Measurements from ENCODE around the gene GINS3.
A peak's percentile ranks its signal among the peaks of the same experiment; 100 is the strongest.

GINS3 gene

GRCh38 chr16:58379736-58380135 is 12.5 kb upstream of the GINS3 start:
- Histone ChIP-seq H4K8ac (ENCODE audit: low read depth, low read length) (no peak overlapping the region), H3K4me2 (ENCODE audit: low read length) (no peak overlapping the region), H3K27ac (ENCODE audit: low read depth, low read length) (no peak overlapping the region), H4K5ac (ENCODE audit: low read length) (no peak overlapping the region), H3K4me3 (ENCODE audit: low read length) (no peak overlapping the region), H3K56ac (ENCODE audit: low read length) (no peak overlapping the region), H3K27me3 (ENCODE audit: insufficient read depth, low read length, poor library complexity) (no peaks in the 10 kb centered on the region), H3K79me2 (ENCODE audit: control insufficient read depth, insufficient read depth, low read length) (no peaks in the 10 kb centered on the region), H2BK120ac (ENCODE audit: low read depth, low read length) (no peak overlapping the region), H3K9ac (ENCODE audit: low read length) (no peak overlapping the region), H3K18ac (ENCODE audit: low read length) (no peak overlapping the region), H2AK5ac (ENCODE audit: low read length) (no peak overlapping the region), H3K4me1 (ENCODE audit: control insufficient read depth, low read depth, low read length) (no peaks in the 10 kb centered on the region), H3K23ac (ENCODE audit: low read length) (no peak overlapping the region), H3K4ac (ENCODE audit: low read depth, low read length) (no peak overlapping the region), H3K79me1 (ENCODE audit: low read length) (no peaks in the 10 kb centered on the region), H3K36me3 (ENCODE audit: control insufficient read depth, insufficient read depth, low read length) (no peaks in the 10 kb centered on the region), H2BK5ac (ENCODE audit: low read length) (no peak overlapping the region), H2BK15ac (replicated peaks; ENCODE audit: low read depth) (no peak overlapping the region)
- no CpG with 5 or more reads among the region's 4 CpGs for WGBS (ENCODE audit: extremely low coverage, insufficient coverage, low lambda C conversion rate)
- no peak for DNase-seq

GRCh38 chr16:58381661-58382060 is 10.6 kb upstream of the GINS3 start:
- Histone ChIP-seq H3K4me1 (ENCODE audit: control insufficient read depth, low read depth, low read length) (no peaks in the 10 kb centered on the region), H3K79me2 (ENCODE audit: control insufficient read depth, insufficient read depth, low read length) (no peaks in the 10 kb centered on the region), H2AK5ac (ENCODE audit: low read length) (no peak overlapping the region), H3K4me2 (ENCODE audit: low read length) (no peak overlapping the region), H3K18ac (ENCODE audit: low read length) (no peak overlapping the region), H4K5ac (ENCODE audit: low read length) (no peak overlapping the region), H3K23ac (ENCODE audit: low read length) (no peak overlapping the region), H2BK15ac (replicated peaks; ENCODE audit: low read depth) (no peak overlapping the region), H2BK5ac (ENCODE audit: low read length) (no peak overlapping the region), H3K79me1 (ENCODE audit: low read length) (no peaks in the 10 kb centered on the region), H3K56ac (ENCODE audit: low read length) (no peak overlapping the region), H3K9ac (ENCODE audit: low read length) (no peak overlapping the region), H3K4me3 (ENCODE audit: low read length) (no peak overlapping the region), H2BK120ac (ENCODE audit: low read depth, low read length) (no peak overlapping the region), H3K27ac (ENCODE audit: low read depth, low read length) (no peak overlapping the region), H4K8ac (ENCODE audit: low read depth, low read length) (no peak overlapping the region), H3K36me3 (ENCODE audit: control insufficient read depth, insufficient read depth, low read length) (no peaks in the 10 kb centered on the region), H3K4ac (ENCODE audit: low read depth, low read length) (no peak overlapping the region), H3K27me3 (ENCODE audit: insufficient read depth, low read length, poor library complexity) (no peaks in the 10 kb centered on the region)
- DNase-seq, result no peak
- no CpG with 5 or more reads among the region's 1 CpG for whole genome bisulfite sequencing (ENCODE audit: extremely low coverage, insufficient coverage, low lambda C conversion rate)

- Histone ChIP-seq H3K79me1 (ENCODE audit: low read length) (no peaks in the 10 kb centered on the region), H3K27me3 (ENCODE audit: insufficient read depth, low read length, poor library complexity) (no peaks in the 10 kb centered on the region), H3K27ac (ENCODE audit: low read depth, low read length) (no peak overlapping the region), H3K56ac (ENCODE audit: low read length) (no peak overlapping the region), H3K4me3 (ENCODE audit: low read length) (no peak overlapping the region), H3K79me2 (ENCODE audit: control insufficient read depth, insufficient read depth, low read length) (no peaks in the 10 kb centered on the region), H3K4ac (ENCODE audit: low read depth, low read length) (no peak overlapping the region), H4K8ac (ENCODE audit: low read depth, low read length) (no peak overlapping the region), H3K9ac (ENCODE audit: low read length) (no peak overlapping the region), H3K18ac (ENCODE audit: low read length) (no peak overlapping the region), H2BK5ac (ENCODE audit: low read length) (no peak overlapping the region), H3K4me1 (ENCODE audit: control insufficient read depth, low read depth, low read length) (no peaks in the 10 kb centered on the region), H2AK5ac (ENCODE audit: low read length) (no peak overlapping the region), H2BK15ac (replicated peaks; ENCODE audit: low read depth) (no peak overlapping the region), H2BK120ac (ENCODE audit: low read depth, low read length) (no peak overlapping the region), H3K23ac (ENCODE audit: low read length) (no peak overlapping the region), H3K4me2 (ENCODE audit: low read length) (no peak overlapping the region), H3K36me3 (ENCODE audit: control insufficient read depth, insufficient read depth, low read length) (no peaks in the 10 kb centered on the region), H4K5ac (ENCODE audit: low read length) (no peak overlapping the region)
- no CpG with 5 or more reads among the region's 5 CpGs for WGBS (ENCODE audit: extremely low coverage, insufficient coverage, low lambda C conversion rate)
- DNase-seq, result no peak
These were observed 7.7 kb upstream of the GINS3 start for GRCh38 chr16:58384437-58385055.

GRCh38 chr16:58385218-58385773 is 7.0 kb upstream of the GINS3 start:
- Histone ChIP-seq H4K8ac (ENCODE audit: low read depth, low read length) (no peak overlapping the region), H3K23ac (ENCODE audit: low read length) (no peak overlapping the region), H3K36me3 (ENCODE audit: control insufficient read depth, insufficient read depth, low read length) (no peaks in the 10 kb centered on the region), H3K4ac (ENCODE audit: low read depth, low read length) (no peak overlapping the region), H3K79me1 (ENCODE audit: low read length) (no peaks in the 10 kb centered on the region), H3K4me3 (ENCODE audit: low read length) (no peak overlapping the region), H2BK15ac (replicated peaks; ENCODE audit: low read depth) (no peak overlapping the region), H2BK5ac (ENCODE audit: low read length) (no peak overlapping the region), H3K9ac (ENCODE audit: low read length) (no peak overlapping the region), H4K5ac (ENCODE audit: low read length) (no peak overlapping the region), H2BK120ac (ENCODE audit: low read depth, low read length) (no peak overlapping the region), H3K27me3 (ENCODE audit: insufficient read depth, low read length, poor library complexity) (no peaks in the 10 kb centered on the region), H2AK5ac (ENCODE audit: low read length) (no peak overlapping the region), H3K4me1 (ENCODE audit: control insufficient read depth, low read depth, low read length) (no peaks in the 10 kb centered on the region), H3K27ac (ENCODE audit: low read depth, low read length) (no peak overlapping the region), H3K79me2 (ENCODE audit: control insufficient read depth, insufficient read depth, low read length) (no peaks in the 10 kb centered on the region), H3K4me2 (ENCODE audit: low read length) (no peak overlapping the region), H3K18ac (ENCODE audit: low read length) (no peak overlapping the region), H3K56ac (ENCODE audit: low read length) (no peak overlapping the region)
- DNase-seq, result no peak
- no CpG with 5 or more reads among the region's 7 CpGs for WGBS (ENCODE audit: extremely low coverage, insufficient coverage, low lambda C conversion rate)

- H2BK15ac ChIP-seq (replicated peaks; ENCODE audit: low read depth), result no peak overlapping the region
- H3K79me1 ChIP-seq (ENCODE audit: low read length), result no peaks in the 10 kb centered on the region
- H2BK5ac ChIP-seq (ENCODE audit: low read length), result no peak overlapping the region
- H3K4me2 ChIP-seq (ENCODE audit: low read length), result no peak overlapping the region
- no peak overlapping the region for H4K8ac ChIP-seq (ENCODE audit: low read depth, low read length)
- peaks cover 3% of the 10 kb centered on the region for H3K27me3 ChIP-seq (ENCODE audit: insufficient read depth, low read length, poor library complexity)
- H3K27ac ChIP-seq (ENCODE audit: low read depth, low read length), result no peak overlapping the region
- no peak overlapping the region for H3K4me3 ChIP-seq (ENCODE audit: low read length)
- H3K4me1 ChIP-seq (ENCODE audit: control insufficient read depth, low read depth, low read length), result no peaks in the 10 kb centered on the region
- no peak overlapping the region for H3K56ac ChIP-seq (ENCODE audit: low read length)
- DNase-seq, result no peak
- H2AK5ac ChIP-seq (ENCODE audit: low read length), result no peak overlapping the region
- H3K18ac ChIP-seq (ENCODE audit: low read length), result no peak overlapping the region
- no peak overlapping the region for H2BK120ac ChIP-seq (ENCODE audit: low read depth, low read length)
- no peak overlapping the region for H3K4ac ChIP-seq (ENCODE audit: low read depth, low read length)
- no peak overlapping the region for H3K9ac ChIP-seq (ENCODE audit: low read length)
- H3K36me3 ChIP-seq (ENCODE audit: control insufficient read depth, insufficient read depth, low read length), result no peaks in the 10 kb centered on the region
- no peak overlapping the region for H4K5ac ChIP-seq (ENCODE audit: low read length)
- no peak overlapping the region for H3K23ac ChIP-seq (ENCODE audit: low read length)
- peaks cover 2% of the 10 kb centered on the region for H3K79me2 ChIP-seq (ENCODE audit: control insufficient read depth, insufficient read depth, low read length)
These were observed 2.5 kb upstream of the GINS3 start for GRCh38 chr16:58389724-58390123.

- Histone ChIP-seq H3K23ac (ENCODE audit: low read length) (no peak overlapping the region), H3K4ac (ENCODE audit: low read depth, low read length) (no peak overlapping the region), H3K4me3 (ENCODE audit: low read length) (peak overlapping the region; percentile 77), H3K56ac (ENCODE audit: low read length) (peak overlapping the region; percentile 84), H3K27me3 (ENCODE audit: insufficient read depth, low read length, poor library complexity) (peaks cover 3% of the 10 kb centered on the region), H3K36me3 (ENCODE audit: control insufficient read depth, insufficient read depth, low read length) (no peaks in the 10 kb centered on the region), H3K79me2 (ENCODE audit: control insufficient read depth, insufficient read depth, low read length) (peaks cover 2% of the 10 kb centered on the region), H4K5ac (ENCODE audit: low read length) (no peak overlapping the region), H2BK15ac (replicated peaks; ENCODE audit: low read depth) (no peak overlapping the region), H2BK5ac (ENCODE audit: low read length) (no peak overlapping the region), H2AK5ac (ENCODE audit: low read length) (no peak overlapping the region), H2BK120ac (ENCODE audit: low read depth, low read length) (no peak overlapping the region), H3K4me1 (ENCODE audit: control insufficient read depth, low read depth, low read length) (no peaks in the 10 kb centered on the region), H3K27ac (ENCODE audit: low read depth, low read length) (no peak overlapping the region), H3K79me1 (ENCODE audit: low read length) (no peaks in the 10 kb centered on the region), H3K18ac (ENCODE audit: low read length) (no peak overlapping the region), H4K8ac (ENCODE audit: low read depth, low read length) (no peak overlapping the region), H3K9ac (ENCODE audit: low read length) (peak overlapping the region; percentile 96), H3K4me2 (ENCODE audit: low read length) (peak overlapping the region; percentile 30)
- no CpG with 5 or more reads among the region's 2 CpGs for whole genome bisulfite sequencing (ENCODE audit: extremely low coverage, insufficient coverage, low lambda C conversion rate)
- peak; percentile 19 for DNase-seq
These were observed 850 bp downstream of the GINS3 start for GRCh38 chr16:58393138-58393504.

All from mesendoderm (in vitro differentiated cells).